ENCODE measurements around the gene RNASE12. TPM values are rescaled to one million over a fixed set of nuclear protein-coding genes. Genes with fewer than 3 reads are reported as not detected.

Gene RNASE12
- total RNA-seq, 1 donor from 2014 or later = not detected

DNA sequence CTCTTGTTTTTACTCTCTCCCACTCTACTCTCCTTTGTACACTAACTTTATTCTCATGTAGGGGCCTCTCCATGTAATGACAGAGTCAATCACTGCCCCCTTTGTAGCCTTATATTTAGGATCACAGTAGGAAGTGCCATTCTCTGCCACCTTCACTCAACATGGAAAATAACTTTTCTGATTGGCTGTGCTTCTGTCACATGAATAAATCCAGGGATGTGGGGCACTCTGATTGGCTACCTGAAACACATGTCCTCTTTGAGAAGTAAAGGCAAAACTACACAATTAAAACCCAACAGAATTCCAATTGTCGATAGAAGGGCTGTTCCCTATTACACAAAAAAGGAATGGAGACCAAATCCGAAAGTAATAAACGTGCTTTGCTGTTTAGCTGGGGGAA lies 30.2 kb downstream of the RNASE12 start, which contains the start of gene RNASE9:
RNASE9 (minus strand) TSS at position 87 of the 400 bp plus-strand sequence.
- H3K4me3 Mint-ChIP-seq (ENCODE audit: unreplicated experiment) = no peak within 1 kb of the TSS
- no peaks in the 10 kb centered on the region for H3K36me3 Mint-ChIP-seq (ENCODE audit: unreplicated experiment)
- H3K27me3 Mint-ChIP-seq (ENCODE audit: unreplicated experiment) = peaks cover 3% of the 10 kb centered on the region
- TF ChIP-seq, protein P1, sequence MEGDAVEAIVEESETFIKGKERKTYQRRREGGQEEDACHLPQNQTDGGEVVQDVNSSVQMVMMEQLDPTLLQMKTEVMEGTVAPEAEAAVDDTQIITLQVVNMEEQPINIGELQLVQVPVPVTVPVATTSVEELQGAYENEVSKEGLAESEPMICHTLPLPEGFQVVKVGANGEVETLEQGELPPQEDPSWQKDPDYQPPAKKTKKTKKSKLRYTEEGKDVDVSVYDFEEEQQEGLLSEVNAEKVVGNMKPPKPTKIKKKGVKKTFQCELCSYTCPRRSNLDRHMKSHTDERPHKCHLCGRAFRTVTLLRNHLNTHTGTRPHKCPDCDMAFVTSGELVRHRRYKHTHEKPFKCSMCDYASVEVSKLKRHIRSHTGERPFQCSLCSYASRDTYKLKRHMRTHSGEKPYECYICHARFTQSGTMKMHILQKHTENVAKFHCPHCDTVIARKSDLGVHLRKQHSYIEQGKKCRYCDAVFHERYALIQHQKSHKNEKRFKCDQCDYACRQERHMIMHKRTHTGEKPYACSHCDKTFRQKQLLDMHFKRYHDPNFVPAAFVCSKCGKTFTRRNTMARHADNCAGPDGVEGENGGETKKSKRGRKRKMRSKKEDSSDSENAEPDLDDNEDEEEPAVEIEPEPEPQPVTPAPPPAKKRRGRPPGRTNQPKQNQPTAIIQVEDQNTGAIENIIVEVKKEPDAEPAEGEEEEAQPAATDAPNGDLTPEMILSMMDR (IDR thresholded peaks at IDR 0.05; ENCODE audit: partially characterized antibody, unreplicated experiment) = no peak
- no peaks in the 10 kb centered on the region for H3K9me3 Mint-ChIP-seq (ENCODE audit: unreplicated experiment)
- DNase-seq = no peak
- H3K27ac Mint-ChIP-seq (ENCODE audit: unreplicated experiment) = no peak within 1 kb of the TSS
- no peaks in the 10 kb centered on the region for H3K4me1 Mint-ChIP-seq (ENCODE audit: low read depth, unreplicated experiment)

DNA sequence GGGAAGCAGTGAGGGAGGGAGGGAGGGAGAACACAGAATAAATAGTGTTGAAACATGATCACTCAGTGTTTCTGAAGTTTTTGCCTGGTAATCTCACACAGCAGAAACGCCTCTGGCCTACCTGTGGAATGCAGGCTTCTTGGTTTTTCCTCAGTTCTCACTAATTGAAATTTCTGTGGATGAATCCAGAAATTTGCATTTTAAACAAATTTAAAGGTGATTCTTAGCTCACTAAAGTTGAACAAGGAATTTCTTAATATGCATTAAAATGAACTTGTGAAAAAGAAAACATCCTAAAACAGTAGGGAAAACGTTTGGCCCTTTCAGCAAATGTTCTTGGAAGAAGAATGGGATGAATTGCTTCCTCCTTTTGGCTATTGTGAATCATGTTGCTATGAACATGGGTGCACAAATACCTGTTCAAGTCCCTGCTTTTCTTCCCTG lies 31.7 kb downstream of the RNASE12 start:
- TF ChIP-seq, protein P1 (IDR thresholded peaks at IDR 0.05; ENCODE audit: partially characterized antibody, unreplicated experiment) = no peak
- Mint-ChIP-seq H3K27ac (ENCODE audit: unreplicated experiment) (no peak overlapping the region), H3K4me3 (ENCODE audit: unreplicated experiment) (no peak overlapping the region), H3K27me3 (ENCODE audit: unreplicated experiment) (peaks cover 3% of the 10 kb centered on the region), H3K4me1 (ENCODE audit: low read depth, unreplicated experiment) (no peaks in the 10 kb centered on the region), H3K36me3 (ENCODE audit: unreplicated experiment) (no peaks in the 10 kb centered on the region), H3K9me3 (ENCODE audit: unreplicated experiment) (no peaks in the 10 kb centered on the region)
- DNase-seq = no peak

DNA sequence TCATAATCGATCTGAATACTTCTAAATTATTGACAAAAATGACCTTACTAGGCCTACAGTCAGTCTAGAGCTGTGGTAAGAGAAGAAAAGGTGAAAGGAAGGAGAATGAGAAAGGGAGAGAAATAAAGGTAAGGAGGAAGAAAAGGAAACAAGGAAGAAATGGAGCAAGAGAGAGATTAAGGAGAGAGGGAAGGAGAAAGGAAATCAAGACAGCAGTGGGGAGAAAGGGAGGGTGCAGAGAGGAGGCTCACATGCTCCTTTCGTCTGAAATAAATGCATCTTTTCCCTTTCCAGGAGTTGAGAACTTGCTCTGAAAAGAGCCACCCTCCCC lies 34.0 kb downstream of the RNASE12 start:
- no peak for DNase-seq
- TF ChIP-seq, protein P1 (IDR thresholded peaks at IDR 0.05; ENCODE audit: partially characterized antibody, unreplicated experiment) = no peak
- Mint-ChIP-seq H3K36me3 (ENCODE audit: unreplicated experiment) (no peaks in the 10 kb centered on the region), H3K4me1 (ENCODE audit: low read depth, unreplicated experiment) (no peaks in the 10 kb centered on the region), H3K27me3 (ENCODE audit: unreplicated experiment) (peaks cover 3% of the 10 kb centered on the region), H3K4me3 (ENCODE audit: unreplicated experiment) (no peak overlapping the region), H3K27ac (ENCODE audit: unreplicated experiment) (no peak overlapping the region), H3K9me3 (ENCODE audit: unreplicated experiment) (no peaks in the 10 kb centered on the region)

DNA sequence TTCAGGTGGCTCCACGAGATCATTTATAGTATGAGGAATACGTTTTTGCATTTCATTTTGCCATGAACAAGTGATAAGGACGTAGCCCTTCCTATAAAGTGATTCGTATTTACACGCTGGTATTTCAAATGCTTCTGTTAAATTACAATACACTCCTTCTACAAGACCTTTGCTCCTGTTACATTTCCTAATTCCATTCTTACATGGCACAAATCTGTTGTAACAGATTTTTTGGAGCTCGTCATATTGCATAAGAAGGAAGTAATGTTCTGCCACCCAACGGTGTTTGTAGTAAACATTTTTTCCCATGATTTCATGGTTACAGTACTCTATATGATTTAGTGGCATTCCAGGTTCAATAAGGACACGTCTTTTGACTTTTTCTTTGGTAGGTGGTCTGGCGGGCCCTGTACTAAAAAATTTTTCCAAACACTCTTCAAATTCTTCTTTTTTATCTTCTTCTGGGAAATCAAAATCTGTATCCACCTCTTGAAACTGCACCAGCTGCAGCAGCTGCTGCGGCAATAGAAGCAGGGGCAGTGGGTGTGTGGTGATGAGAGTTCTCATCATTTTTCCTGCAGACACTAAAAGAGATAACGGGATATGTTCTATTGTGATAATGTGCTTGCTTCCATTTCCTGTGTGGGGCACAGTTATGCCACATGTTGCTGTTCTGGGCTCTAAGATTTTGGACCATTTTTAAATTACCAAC lies 34.5 kb downstream of the RNASE12 start:
- Mint-ChIP-seq H3K36me3 (ENCODE audit: unreplicated experiment) (no peaks in the 10 kb centered on the region), H3K9me3 (ENCODE audit: unreplicated experiment) (no peaks in the 10 kb centered on the region), H3K27me3 (ENCODE audit: unreplicated experiment) (peaks cover 3% of the 10 kb centered on the region), H3K4me1 (ENCODE audit: low read depth, unreplicated experiment) (no peaks in the 10 kb centered on the region), H3K4me3 (ENCODE audit: unreplicated experiment) (no peak overlapping the region), H3K27ac (ENCODE audit: unreplicated experiment) (no peak overlapping the region)
- TF ChIP-seq, protein P1 (IDR thresholded peaks at IDR 0.05; ENCODE audit: partially characterized antibody, unreplicated experiment) = no peak
- DNase-seq = no peak

DNA sequence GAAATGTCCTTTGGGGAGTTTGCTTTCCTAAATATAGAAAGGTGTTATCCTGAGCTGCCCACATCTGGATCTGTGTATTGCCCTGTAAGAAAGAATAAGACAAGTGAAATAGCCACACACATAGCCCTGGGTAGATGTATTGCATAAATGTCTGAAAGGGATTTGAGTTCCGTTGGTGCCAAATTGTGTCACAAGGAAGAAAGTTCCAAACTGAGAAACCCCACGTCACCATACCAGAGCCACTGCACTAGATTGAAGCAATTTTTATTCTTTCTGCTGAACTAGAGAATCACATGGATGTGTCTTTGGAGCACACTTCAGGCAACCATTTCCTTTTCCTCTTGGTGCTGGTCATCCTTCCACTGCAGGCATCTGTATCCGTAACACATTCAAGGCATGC lies 35.3 kb downstream of the RNASE12 start:
- no peaks in the 10 kb centered on the region for H3K9me3 Mint-ChIP-seq (ENCODE audit: unreplicated experiment)
- peaks cover 3% of the 10 kb centered on the region for H3K27me3 Mint-ChIP-seq (ENCODE audit: unreplicated experiment)
- TF ChIP-seq, protein P1 (IDR thresholded peaks at IDR 0.05; ENCODE audit: partially characterized antibody, unreplicated experiment) = no peak
- no peak overlapping the region for H3K4me3 Mint-ChIP-seq (ENCODE audit: unreplicated experiment)
- no peaks in the 10 kb centered on the region for H3K36me3 Mint-ChIP-seq (ENCODE audit: unreplicated experiment)
- H3K27ac Mint-ChIP-seq (ENCODE audit: unreplicated experiment) = no peak overlapping the region
- no peaks in the 10 kb centered on the region for H3K4me1 Mint-ChIP-seq (ENCODE audit: low read depth, unreplicated experiment)
- DNase-seq = no peak

All from glutamatergic neuron (in vitro differentiated cells).